GM19193 (cell line): ENCODE measurements around the gene A1CF.

Experiments used
- POLR2A ChIP-seq: IDR thresholded peaks from 4 replicates; pipeline ENCODE4 v1.6.1; 2011; ENCODE audit not compliant: insufficient read depth, insufficient read length; ENCODE audit errors: extremely low read depth

The A1CF gene

GRCh38 chr10:50885097-50885859 is at the start of gene A1CF:
A1CF (minus strand) TSS chr10:50885627; CDS start chr10:50859940, 25,687 bp downstream.
- no peak for TF ChIP-seq POLR2A

- no peak for TF ChIP-seq POLR2A
Observed at GRCh38 chr10:50931948-50932431, 46.6 kb upstream of the A1CF start.

- no peak for TF ChIP-seq POLR2A
Observed at GRCh38 chr10:50929670-50930069, 44.2 kb upstream of the A1CF start.

GRCh38 chr10:50928190-50928552 is 42.7 kb upstream of the A1CF start:
- TF ChIP-seq POLR2A, result no peak

- TF ChIP-seq POLR2A, result no peak
Observed at GRCh38 chr10:50927522-50928189, 42.2 kb upstream of the A1CF start.

- no peak for TF ChIP-seq POLR2A
Observed at GRCh38 chr10:50919010-50919409, 33.6 kb upstream of the A1CF start.

- no peak for TF ChIP-seq POLR2A
Observed at GRCh38 chr10:50918529-50918928, 33.1 kb upstream of the A1CF start.

- TF ChIP-seq POLR2A, result no peak
Observed at GRCh38 chr10:50917486-50917885, 32.1 kb upstream of the A1CF start.

GRCh38 chr10:50909334-50910014 is 24.0 kb upstream of the A1CF start:
- no peak for TF ChIP-seq POLR2A

GRCh38 chr10:50908366-50908765 is 22.9 kb upstream of the A1CF start:
- TF ChIP-seq POLR2A, result no peak

GRCh38 chr10:50896721-50897120 is 11.3 kb upstream of the A1CF start:
- no peak for TF ChIP-seq POLR2A

- no peak for TF ChIP-seq POLR2A
Observed at GRCh38 chr10:50894312-50894711, 8.9 kb upstream of the A1CF start.

GRCh38 chr10:50892467-50892866 is 7.0 kb upstream of the A1CF start:
- TF ChIP-seq POLR2A, result no peak

- TF ChIP-seq POLR2A, result no peak
Observed at GRCh38 chr10:50884302-50884701, 1.1 kb downstream of the A1CF start.

- TF ChIP-seq POLR2A, result no peak
Observed at GRCh38 chr10:50883629-50884028, 1.8 kb downstream of the A1CF start.
